ENCODE data around the gene P2RX6.

P2RX6 gene

GRCh38 chr22:21014726-21015465 is at the start of gene P2RX6:
Gene P2RX6, plus strand, starts transcription at chr22:21015165. Its CDS starts 10 bp downstream, at chr22:21015175.
- DNase-seq (ENCODE audit: low read depth): peak; percentile 54

DNA sequence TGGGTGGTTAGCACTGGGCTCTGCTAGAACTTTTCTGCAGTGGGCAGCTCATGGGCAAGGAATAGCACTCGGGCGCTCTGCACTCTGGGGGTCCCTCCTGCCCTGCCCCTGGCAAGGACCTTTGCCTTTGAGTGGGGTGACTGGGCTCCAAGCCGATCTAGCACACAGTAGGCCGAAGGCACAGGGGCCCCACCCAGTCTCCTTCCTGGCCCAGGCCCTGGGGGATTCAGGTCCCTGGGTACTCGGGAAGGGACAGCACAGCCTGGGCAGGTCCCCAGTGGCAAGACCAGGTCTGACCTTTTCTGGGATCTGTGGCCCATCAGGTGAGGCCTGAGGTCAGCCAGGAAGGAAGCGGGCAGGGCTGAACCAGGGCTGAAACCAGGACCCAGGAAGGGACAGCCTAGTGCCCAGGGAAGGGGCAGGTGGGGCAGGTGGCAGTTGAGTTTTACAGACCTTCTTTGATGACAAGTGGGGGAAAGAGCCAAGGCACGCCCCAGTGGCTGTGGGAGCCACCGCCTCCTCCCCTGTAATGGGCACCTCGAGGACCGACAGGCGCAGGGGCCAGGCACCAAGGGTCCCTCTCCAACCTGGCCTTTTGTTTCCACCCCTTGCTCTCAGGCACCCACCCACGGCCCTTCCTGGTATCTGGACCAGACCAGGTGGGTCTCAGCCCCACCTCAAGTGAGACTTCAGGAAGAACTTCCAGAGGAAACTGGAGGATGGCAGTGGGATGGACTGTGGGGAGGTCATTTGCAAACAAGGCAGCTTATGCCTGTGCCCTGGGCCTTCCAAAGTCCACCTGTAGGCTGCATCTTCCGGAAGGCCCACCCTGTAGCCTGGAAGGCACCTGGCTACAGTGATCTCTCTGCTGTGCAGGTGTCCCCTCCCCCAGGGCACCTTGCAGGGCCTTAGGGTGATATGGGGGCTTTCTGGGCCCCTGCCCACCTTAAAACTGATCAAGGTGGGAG is 48.8 kb upstream of the P2RX6 start:
- no peak for DNase-seq (ENCODE audit: low read depth)

GRCh38 chr22:20966883-20967696 is 47.9 kb upstream of the P2RX6 start, which contains the start of gene AIFM3:
Gene AIFM3, plus strand, starts transcription at chr22:20967255. Its CDS starts 690 bp downstream, at chr22:20967945.
- DNase-seq (ENCODE audit: low read depth): no peak

GRCh38 chr22:20967697-20968211 is 47.2 kb upstream of the P2RX6 start:
- DNase-seq (ENCODE audit: low read depth): no peak

GRCh38 chr22:20968281-20968977 is 46.5 kb upstream of the P2RX6 start:
- no peak for DNase-seq (ENCODE audit: low read depth)

DNA sequence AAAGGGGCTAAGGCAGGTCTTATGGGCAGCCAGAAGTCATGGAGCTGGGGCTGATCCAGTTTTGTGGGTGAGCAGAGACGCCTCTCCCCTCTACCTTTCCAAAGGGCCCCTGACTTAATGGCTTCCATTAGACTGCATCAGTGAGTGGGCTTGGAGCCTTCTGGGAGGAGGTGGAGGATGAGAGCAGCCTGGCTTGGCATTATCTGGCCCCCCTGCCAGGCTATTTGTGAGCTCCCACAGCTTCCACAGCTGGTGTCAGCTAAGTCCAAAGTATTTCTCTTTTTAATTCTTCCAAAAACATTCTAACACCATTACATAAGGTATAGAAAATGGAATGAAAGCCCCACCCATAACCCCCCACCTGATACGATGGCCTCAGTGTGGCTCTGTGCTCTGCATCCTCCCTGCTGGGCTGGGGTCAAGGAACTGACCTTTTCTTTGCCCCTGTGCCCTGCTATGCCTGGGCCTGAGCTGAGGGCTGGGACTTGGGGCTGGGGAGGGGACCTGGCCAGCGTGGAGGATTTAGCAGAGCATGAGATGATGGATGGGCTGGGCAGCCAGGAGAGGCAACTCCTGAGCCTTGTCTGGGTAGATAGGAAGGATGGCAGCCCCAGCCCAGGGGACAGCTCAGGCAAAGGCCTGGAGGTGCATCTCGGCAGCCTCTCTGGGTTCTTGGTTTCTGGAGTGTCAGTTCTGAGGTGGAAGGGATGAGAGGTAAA is 43.9 kb upstream of the P2RX6 start:
- DNase-seq (ENCODE audit: low read depth): no peak

GRCh38 chr22:20972014-20972694 is 42.8 kb upstream of the P2RX6 start:
- peak; percentile 38 for DNase-seq (ENCODE audit: low read depth)

DNA sequence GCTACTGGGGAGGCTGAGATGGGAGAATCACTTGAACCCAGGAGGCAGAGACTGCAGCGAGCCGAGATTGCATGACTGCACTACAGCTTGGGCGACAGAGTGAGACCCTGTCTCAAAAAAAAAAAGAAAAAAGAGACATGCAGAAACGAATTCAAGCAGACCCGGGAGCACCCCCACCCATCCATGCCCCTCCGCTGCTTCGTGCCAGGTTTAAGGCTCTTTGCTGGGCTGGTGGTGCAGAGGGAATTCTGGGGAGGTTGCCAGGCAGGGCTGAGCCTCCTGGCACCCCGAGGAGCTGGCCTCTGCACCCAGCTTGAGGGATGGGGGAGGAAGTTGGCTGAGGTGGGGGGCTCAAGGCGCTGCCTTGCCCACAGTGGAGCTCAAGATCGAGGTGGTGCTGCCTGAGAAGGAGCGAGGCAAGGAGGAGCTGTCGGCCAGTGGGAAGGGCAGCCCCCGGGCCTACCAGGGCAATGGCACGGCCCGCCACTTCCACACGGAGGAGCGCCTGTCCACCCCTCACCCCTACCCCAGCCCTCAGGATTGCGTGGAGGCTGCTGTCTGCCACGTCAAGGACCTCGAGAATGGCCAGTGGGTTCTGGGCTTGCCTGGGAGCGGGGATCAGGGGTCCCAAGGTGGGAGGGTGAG is 41.9 kb upstream of the P2RX6 start:
- DNase-seq (ENCODE audit: low read depth): no peak

GRCh38 chr22:20973634-20974286 is 41.2 kb upstream of the P2RX6 start:
- no peak for DNase-seq (ENCODE audit: low read depth)

DNA sequence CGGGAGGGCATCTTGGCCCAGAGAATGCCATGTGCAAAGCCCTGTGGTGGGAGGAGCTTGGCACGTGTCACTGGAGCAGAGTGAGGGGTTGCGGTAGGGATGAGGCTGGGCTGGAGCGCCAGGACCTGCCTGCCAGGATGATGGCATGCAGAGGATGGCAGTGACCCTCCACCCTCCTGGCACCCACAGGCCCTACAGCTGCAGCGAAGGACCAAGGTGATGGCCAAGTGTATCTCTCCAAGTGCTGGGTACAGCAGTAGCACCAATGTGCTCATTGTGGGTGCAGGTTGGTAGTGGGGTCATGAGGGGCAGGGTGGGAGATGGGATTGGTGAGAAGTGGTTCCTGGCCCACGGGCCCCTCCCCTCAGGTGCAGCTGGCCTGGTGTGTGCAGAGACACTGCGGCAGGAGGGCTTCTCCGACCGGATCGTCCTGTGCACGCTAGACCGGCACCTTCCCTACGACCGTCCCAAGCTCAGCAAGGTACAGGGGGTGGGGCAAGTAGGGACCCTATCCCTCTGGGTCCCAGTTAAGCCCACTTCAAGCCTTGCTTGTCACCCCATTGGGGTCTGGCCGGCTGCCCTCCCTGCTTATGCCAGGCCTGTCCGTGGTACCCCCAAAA is 40.5 kb upstream of the P2RX6 start:
- no peak for DNase-seq (ENCODE audit: low read depth)

- DNase-seq (ENCODE audit: low read depth): no peak
Measured at GRCh38 chr22:20975541-20976290, 39.2 kb upstream of the P2RX6 start.

- DNase-seq (ENCODE audit: low read depth): no peak
Measured at GRCh38 chr22:20976291-20976877, 38.6 kb upstream of the P2RX6 start.

DNA sequence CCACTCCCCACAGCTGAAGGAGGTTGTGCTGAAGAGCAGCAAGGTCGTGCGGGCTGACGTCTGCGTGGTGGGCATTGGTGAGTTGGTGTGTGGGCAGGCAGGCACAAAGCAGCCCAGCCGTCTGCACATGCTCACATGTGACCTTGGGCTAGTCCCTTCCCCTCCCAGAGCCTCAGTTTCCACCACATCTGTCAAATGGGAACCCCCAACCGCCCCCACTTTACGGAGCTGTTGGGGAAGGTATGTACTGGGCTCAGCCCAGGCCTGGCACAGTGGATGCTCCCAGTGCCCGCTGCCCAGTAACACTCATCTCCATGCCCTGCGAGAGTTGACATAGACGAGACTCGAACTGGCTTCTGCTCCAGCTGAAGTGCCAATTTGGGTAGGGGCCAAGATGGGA is 37.9 kb upstream of the P2RX6 start:
- no peak for DNase-seq (ENCODE audit: low read depth)

DNA sequence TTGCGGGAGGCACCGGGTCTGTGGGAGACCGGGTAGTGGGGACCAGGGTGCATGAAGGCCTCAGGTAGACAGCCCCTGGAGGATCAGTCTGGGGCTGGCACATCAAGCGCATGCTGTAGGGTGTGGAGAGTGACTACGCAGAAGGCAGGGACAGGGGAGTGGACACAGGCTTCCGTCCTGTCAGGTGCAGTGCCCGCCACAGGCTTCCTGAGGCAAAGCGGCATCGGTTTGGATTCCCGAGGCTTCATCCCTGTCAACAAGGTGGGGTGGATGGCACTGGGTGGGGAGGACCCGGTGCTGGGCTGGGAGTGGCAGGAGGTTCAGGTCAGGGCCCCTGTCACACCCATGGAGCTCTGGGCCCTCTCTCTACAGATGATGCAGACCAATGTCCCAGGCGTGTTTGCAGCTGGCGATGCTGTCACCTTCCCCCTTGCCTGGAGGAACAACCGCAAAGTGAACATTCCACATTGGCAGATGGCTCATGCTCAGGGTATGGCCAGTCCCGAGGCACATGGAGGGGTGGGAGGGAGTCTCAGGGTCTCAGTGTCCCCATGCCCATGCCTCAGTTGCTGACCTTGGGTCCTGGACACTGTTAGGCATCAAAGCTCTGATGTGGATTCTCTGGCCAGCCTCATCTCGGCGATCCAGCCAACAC is 37.3 kb upstream of the P2RX6 start:
- DNase-seq (ENCODE audit: low read depth): no peak

DNA sequence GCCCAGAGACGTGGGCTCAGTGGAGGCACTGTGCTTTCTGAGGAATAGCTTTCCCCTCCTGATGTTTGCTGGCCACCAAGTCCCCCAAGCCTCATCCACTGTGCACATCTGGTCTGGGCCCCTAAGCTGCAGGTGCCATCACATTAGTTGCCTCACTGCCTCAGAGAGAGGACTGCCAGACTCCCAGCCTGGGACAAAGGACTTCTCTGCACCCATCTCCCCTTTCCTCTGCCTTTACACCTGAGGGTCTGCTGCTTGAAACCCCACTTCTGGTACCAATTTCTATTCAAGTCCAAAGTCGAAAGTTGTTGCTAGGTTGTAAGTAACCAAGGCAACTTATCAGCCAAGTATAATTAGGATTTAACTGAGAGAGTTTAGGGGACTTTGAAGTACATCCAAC is 36.5 kb upstream of the P2RX6 start:
- DNase-seq (ENCODE audit: low read depth): no peak

DNA sequence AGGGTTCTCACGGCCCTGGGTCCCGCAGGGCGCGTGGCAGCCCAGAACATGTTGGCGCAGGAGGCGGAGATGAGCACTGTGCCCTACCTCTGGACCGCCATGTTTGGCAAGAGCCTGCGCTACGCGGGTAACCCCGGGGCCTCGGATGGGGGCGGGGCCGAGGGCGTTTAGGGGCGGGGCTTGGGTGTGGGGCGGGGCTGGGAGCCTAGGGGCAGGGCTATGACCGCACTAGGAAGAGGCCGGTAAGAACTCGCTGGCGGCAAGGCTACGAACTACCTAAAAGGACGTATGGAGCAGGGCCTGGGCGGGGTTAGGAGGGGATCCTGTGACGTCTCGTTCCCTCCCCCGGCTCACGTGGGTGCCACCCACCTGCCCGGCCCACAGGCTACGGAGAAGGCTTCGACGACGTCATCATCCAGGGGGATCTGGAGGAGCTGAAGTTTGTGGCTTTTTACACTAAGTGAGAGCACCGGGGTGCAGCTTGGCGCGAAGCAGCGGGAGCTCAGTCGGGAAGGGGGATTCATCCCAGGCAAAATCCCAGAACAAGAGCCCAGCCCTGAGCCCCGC is 35.6 kb upstream of the P2RX6 start:
- DNase-seq (ENCODE audit: low read depth): peak; percentile 78
